ENCODE data around the gene TEX47.

DNA sequence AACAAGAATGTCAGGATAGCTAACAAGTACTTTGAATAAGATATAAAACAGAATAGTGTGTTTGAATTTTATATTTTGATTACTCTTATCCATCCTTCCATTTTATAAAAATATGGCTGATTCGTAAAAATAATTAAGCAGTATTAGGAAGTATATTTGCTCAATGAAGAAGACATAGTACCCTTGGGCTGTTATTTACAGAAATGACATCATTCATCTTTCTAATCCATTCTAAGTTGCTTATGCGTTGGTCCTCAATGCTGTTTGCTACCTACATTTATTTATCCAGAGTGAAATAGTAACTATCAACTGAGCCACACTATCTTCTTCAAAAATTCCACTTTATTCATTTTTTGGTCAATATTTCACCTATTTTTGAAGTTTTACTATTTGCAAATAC is 38.2 kb downstream of the TEX47 start:
- TF ChIP-seq POLR2A (IDR thresholded peaks at IDR 0.05; ENCODE audit: low read length) (no peak), GATA1 (IDR thresholded peaks at IDR 0.05; ENCODE audit: low read depth, low read length) (no peak)
